HUES64 (cell line): Measurements from ENCODE around the gene TUBA1B.
A peak's percentile ranks its signal among the peaks of the same experiment; 100 is the strongest.

ENCODE experiments used
- H3K27ac ChIP-seq: 2 replicates; pipeline ENCODE4 v1.7.0; 2013; ENCODE audit warnings: low read depth, low read length, inconsistent platforms
- H3K27me3 ChIP-seq: 2 replicates; pipeline ENCODE4 v1.6.1; 2013; ENCODE audit warnings: mild to moderate bottlenecking, low read length; ENCODE audit not compliant: insufficient read depth
- H3K36me3 ChIP-seq: 2 replicates; pipeline ENCODE4 v1.6.1; 2013; ENCODE audit warnings: mild to moderate bottlenecking, low read length; ENCODE audit not compliant: insufficient read depth
- H3K4me1 ChIP-seq: 2 replicates; pipeline ENCODE4 v1.6.1; 2013; ENCODE audit warnings: mild to moderate bottlenecking, low read length, moderate library complexity; ENCODE audit not compliant: insufficient read depth
- H3K4me3 ChIP-seq: 2 replicates; pipeline ENCODE4 v1.5.1; 2013; ENCODE audit warnings: mild to moderate bottlenecking, low read length, moderate library complexity
- H3K9ac ChIP-seq: 2 replicates; pipeline ENCODE4 v1.6.1; 2013; ENCODE audit warnings: mild to moderate bottlenecking, low read depth, low read length
- H3K9me3 ChIP-seq: 2 replicates; pipeline ENCODE4 v1.6.1; 2013; ENCODE audit warnings: low read depth, low read length; ENCODE audit not compliant: insufficient read depth
- WGBS: fragments of 150-250, 120-280 bp; methylation state at CpG from one replicate; pipeline ENCODE4 v1.1.7; 2013; ENCODE audit warnings: missing lambda C conversion rate; 5-methylcytosine and 5-hydroxymethylcytosine counted together

TUBA1B gene

DNA sequence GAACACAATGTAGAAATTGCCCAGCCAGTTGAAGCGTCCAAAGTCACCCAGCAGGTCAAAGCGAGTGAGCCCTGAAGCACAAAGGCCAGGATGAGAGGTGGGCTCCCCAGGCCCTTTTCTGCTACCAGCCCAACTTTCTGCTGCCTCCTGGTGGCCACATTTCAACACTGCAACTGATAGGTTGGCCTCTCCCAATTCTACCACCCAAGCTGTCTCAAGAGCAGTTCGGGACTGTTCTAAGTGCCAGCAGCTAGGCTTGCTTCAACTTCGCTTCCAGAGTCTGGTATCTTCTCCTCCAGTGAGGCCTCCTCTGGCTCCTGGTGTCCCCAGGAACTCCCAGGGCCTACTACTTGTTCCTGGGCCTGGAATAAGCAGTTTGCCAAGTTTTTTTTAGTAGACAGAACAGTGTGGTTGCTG lies 33.2 kb downstream of the TUBA1B start:
- Histone ChIP-seq H3K9ac (no peak overlapping the region), H3K4me3 (no peak overlapping the region), H3K27me3 (peaks cover 27% of the 10 kb centered on the region), H3K4me1 (peaks cover 8% of the 10 kb centered on the region; the same call in 1 of the 2 replicates), H3K9me3 (no peaks in the 10 kb centered on the region), H3K36me3 (peaks cover 47% of the 10 kb centered on the region), H3K27ac (no peak overlapping the region)
- 57% methylated on average over 4 of the region's 4 CpGs for WGBS

DNA sequence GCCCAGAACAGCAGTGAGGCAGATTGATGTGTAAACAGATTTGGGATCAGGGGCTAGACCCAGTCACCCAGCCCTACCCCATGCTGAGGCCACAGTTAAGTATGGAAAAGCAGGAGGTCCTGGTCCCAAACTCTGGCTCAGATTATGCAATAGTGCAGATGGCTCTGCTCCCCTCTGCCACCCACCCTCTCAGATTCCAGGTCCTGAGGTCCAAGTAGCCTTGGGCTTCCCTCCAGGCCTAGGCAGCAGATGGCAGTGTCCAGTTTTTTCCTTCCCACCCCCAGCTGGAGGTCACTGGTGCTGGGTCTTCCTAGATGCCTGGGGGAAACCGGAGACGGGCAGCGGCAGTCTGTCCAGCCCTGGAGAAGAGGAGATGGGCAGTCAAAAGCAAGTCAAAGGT lies 33.8 kb downstream of the TUBA1B start:
- Histone ChIP-seq H3K27me3 (peaks cover 34% of the 10 kb centered on the region), H3K9me3 (no peaks in the 10 kb centered on the region), H3K9ac (no peak overlapping the region), H3K4me1 (peaks cover 9% of the 10 kb centered on the region), H3K36me3 (peaks cover 41% of the 10 kb centered on the region), H3K4me3 (no peak overlapping the region), H3K27ac (no peak overlapping the region)
- 97% methylated on average over 3 of the region's 3 CpGs for WGBS

- peaks cover 58% of the 10 kb centered on the region for H3K27me3 ChIP-seq
- no peak overlapping the region for H3K27ac ChIP-seq
- H3K4me3 ChIP-seq, result no peak overlapping the region
- no peak overlapping the region for H3K9ac ChIP-seq
- H3K36me3 ChIP-seq, result peaks cover 16% of the 10 kb centered on the region
- H3K4me1 ChIP-seq, result peaks cover 13% of the 10 kb centered on the region
- no peaks in the 10 kb centered on the region for H3K9me3 ChIP-seq
- WGBS, result 69% methylated on average over 2 of the region's 2 CpGs
Measured at GRCh38 chr12:49094975-49095365, 36.2 kb downstream of the TUBA1B start.

DNA sequence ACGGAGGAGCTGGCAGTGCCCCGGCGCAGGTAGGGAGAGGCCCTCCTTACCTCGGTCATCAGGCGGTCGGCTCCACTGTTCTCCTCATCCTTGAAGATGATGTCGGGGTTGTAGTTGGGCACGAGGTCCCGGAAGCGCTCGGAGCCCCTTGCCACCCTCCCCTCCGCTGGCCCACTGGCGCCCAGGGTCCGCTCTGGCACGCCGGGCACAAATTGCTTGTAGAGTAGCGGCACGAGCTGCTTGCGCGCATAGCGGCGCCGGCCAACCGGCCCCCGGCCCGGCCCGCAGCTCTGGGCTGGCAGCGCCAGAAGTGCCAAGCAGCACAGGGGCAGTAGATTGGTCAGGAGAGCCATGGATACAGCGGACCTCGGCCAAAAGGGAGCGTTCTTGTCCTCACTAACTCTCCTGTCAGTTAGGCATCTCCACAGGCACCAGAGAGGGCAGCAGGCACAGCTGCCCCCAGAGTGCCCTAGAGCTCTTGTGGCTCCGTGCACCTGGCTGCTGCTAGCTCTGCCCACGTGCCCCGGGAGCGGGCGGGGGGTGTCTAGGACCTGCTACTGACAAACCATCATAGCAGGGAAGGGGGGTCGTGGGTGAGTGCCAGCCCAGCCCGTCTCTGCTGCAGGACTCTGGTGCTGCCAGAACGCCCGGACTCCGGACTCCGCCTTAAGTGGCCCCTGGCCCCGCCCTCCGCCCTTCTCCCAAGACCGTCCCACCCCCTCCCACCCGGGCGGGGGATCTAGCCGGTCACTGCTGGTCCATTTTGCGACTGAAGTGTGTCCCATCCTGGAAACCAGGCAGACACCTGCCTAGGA lies 36.8 kb downstream of the TUBA1B start, which contains the start of gene DHH:
TSS of gene DHH (minus strand) at position 642 of the 815 bp plus-strand sequence. CDS start at position 353, 289 bp downstream.
- Histone ChIP-seq H3K9ac (no peak within 1 kb of the TSS), H3K27ac (no peak within 1 kb of the TSS), H3K27me3 (peaks cover 64% of the 10 kb centered on the region), H3K9me3 (no peaks in the 10 kb centered on the region), H3K36me3 (peaks cover 13% of the 10 kb centered on the region), H3K4me3 (peak within 1 kb of the TSS; percentile 38), H3K4me1 (peaks cover 16% of the 10 kb centered on the region)
- 9% methylated on average over 49 of the region's 49 CpGs for WGBS

DNA sequence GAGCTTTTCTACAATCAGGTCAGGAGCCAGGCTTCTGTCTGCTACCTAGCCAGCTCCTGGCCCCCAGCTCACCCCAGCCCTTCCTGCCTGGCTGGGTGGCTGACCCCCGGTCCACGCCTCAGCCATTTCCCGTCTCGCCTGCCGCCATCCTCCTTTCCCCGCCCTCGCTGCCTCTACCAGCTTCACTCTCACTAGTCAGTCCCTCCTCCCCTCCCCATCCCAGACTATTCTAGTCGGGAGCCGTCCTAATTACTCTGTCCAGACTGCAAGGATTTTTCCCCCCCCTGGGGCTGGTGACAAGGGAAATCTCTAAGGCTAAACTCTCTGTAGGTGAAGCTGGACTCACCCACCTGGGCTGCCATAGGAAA lies 37.4 kb downstream of the TUBA1B start:
- no peak overlapping the region for H3K27ac ChIP-seq
- WGBS, result 7% methylated on average over 9 of the region's 9 CpGs
- H3K36me3 ChIP-seq, result peaks cover 11% of the 10 kb centered on the region
- no peak overlapping the region for H3K9ac ChIP-seq
- H3K4me3 ChIP-seq, result peak overlapping the region; percentile 38
- H3K9me3 ChIP-seq, result no peaks in the 10 kb centered on the region
- H3K4me1 ChIP-seq, result peaks cover 21% of the 10 kb centered on the region
- H3K27me3 ChIP-seq, result peaks cover 70% of the 10 kb centered on the region

- Histone ChIP-seq H3K4me1 (peaks cover 21% of the 10 kb centered on the region), H3K36me3 (peaks cover 11% of the 10 kb centered on the region), H3K9me3 (no peaks in the 10 kb centered on the region), H3K27me3 (peaks cover 79% of the 10 kb centered on the region), H3K9ac (no peak overlapping the region), H3K27ac (no peak overlapping the region), H3K4me3 (0 out of 2 replicates have a peak overlapping the region, but pooled peaks have one; percentile 45)
- WGBS, result 64% methylated on average over 4 of the region's 4 CpGs
Measured at GRCh38 chr12:49092816-49093406, 38.3 kb downstream of the TUBA1B start.

DNA sequence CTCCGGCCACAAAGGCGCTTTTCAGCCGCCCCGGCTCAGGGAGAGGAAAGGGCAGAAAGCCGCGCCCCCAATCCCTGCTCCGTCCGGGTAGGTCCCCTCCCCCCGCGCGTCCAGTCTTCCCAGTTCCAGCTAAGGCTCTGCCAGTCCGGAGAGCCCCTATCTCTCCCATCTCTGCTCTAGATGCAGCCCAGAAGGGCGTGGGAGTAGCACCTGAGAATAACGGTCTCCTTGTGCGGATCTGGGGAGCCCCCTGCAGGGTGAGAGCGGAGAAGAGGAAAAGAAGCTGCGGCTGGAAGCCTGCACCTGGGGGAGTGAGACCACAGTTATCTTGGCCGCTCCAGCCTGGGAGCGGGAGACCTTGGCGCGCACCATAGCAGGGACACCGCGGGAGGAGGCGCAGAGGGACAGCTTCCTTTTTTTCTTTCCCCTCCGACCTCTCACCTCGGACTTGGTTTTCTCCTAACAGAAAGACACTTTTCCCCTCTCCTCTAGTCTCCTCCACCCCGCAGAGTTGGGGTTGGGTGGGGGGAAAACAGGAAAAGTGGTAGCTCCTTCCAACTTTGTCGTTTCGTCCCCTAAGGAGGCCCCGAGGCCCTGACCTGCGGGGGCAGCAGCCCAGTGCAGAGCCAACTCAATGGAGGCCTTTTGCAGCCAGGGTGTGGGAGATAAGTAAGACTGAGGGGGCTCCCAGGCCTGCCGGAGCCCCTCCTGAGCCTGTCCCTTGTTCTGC lies 38.9 kb downstream of the TUBA1B start:
- Histone ChIP-seq H3K9ac (no peak overlapping the region), H3K9me3 (no peaks in the 10 kb centered on the region), H3K27me3 (peaks cover 85% of the 10 kb centered on the region), H3K27ac (no peak overlapping the region), H3K4me1 (peaks cover 21% of the 10 kb centered on the region), H3K4me3 (peak overlapping the region; percentile 45), H3K36me3 (peaks cover 6% of the 10 kb centered on the region)
- WGBS, result 4% methylated on average over 31 of the region's 32 CpGs

- H3K4me3 ChIP-seq, result peak overlapping the region; percentile 45
- H3K4me1 ChIP-seq, result peaks cover 21% of the 10 kb centered on the region
- WGBS, result 3% methylated on average over 14 of the region's 14 CpGs
- H3K27ac ChIP-seq, result no peak overlapping the region
- no peaks in the 10 kb centered on the region for H3K9me3 ChIP-seq
- no peak overlapping the region for H3K9ac ChIP-seq
- H3K36me3 ChIP-seq, result 0 out of 2 replicates have a peak, but pooled peaks cover under 1% of the 10 kb centered on the region
- H3K27me3 ChIP-seq, result peaks cover 90% of the 10 kb centered on the region
Measured at GRCh38 chr12:49091836-49092085, 39.4 kb downstream of the TUBA1B start.

- H3K27ac ChIP-seq, result no peak overlapping the region
- no peaks in the 10 kb centered on the region for H3K9me3 ChIP-seq
- H3K27me3 ChIP-seq, result peaks cover 95% of the 10 kb centered on the region
- H3K4me1 ChIP-seq, result peaks cover 21% of the 10 kb centered on the region
- H3K9ac ChIP-seq, result no peak overlapping the region
- WGBS, result 30% methylated on average over 37 of the region's 41 CpGs
- H3K4me3 ChIP-seq, result peak overlapping the region; percentile 45
- no peaks in the 10 kb centered on the region for H3K36me3 ChIP-seq
Measured at GRCh38 chr12:49091056-49091835, 39.9 kb downstream of the TUBA1B start.

DNA sequence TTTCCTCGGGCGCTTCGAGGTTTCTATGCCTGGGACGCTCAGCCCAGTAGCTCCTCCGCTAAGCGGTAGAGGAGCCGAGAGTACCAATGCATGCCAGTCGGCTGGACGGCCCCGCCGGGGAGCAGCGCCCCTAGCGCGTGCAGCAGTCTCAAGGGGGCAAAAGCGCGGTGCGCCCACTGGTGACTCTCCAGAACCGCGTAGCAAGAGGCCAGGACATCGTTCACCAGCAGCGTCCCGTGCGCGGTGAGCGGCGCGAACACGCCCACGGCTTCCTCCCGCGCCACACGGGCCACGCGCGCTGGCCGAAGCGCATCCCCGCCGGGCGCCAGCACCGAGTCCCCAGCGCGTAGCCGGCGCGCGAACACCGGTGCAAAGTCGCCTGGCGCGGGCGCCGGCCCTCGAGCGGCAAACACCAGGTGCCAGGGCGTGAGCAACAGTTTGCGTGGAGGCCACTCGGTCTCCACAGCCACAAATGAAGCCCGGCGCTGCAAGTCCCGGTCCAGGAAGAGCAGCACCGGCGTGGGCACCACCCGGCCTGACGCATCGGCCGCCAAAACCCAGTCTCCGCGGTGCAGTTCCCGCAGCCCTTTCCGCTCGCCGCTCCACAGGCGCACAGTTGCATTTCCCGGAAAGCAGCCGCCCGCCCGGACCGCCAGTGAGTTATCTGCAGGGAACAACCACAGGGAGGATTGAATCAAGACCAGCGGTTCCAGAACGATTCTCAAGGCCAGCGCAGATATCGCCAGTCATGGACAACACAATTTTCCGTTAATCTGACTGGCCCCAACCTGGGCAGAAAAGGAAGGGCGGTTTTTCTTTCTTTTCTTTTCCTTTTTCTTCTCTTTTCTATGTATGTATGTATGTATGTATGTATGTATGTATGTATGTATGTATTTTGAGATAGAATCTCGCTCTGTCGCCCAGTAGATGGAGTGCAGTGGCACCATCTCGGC lies 41.1 kb downstream of the TUBA1B start:
- peak overlapping the region; percentile 38 for H3K4me3 ChIP-seq
- H3K4me1 ChIP-seq, result peaks cover 17% of the 10 kb centered on the region
- H3K27me3 ChIP-seq, result peaks cover 92% of the 10 kb centered on the region

More for the DNA sequence above, 41.1 kb downstream of the TUBA1B start:
- Histone ChIP-seq H3K27ac (no peak overlapping the region), H3K9me3 (no peaks in the 10 kb centered on the region), H3K36me3 (no peaks in the 10 kb centered on the region), H3K9ac (no peak overlapping the region)
- 6% methylated on average over 88 of the region's 88 CpGs for WGBS
